ENCODE data around the gene PTPN7. TPM values are rescaled to one million over a fixed set of nuclear protein-coding genes. Genes with fewer than 3 reads are reported as not detected.

Gene PTPN7
- total RNA-seq, 4 donors from 2014 or later = 4.7 to 48.7 (median 7.6) TPM

DNA sequence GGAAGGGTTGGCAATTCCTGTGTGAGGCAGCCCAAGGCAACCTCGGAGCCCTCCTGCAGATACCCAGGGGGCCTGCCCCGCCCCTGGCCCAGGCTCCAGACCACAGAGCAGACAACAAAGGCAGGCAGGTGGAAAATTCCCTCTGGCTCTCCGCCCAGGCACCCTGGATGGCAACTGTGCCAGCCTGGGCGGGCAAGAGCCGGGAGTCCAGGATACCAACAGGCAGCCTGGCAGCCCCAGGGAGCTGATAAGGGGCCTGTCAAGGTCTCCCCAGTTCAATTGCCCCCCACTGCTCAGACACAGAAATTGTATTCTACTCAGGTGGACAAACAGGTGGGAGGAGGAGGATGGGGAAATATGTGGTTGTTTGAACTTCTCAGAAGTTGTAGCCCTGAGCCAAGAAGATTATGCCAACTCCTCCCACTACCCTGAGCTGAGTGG lies 53.1 kb downstream of the PTPN7 start:
- Histone ChIP-seq H3K9me3 (no peaks in the 10 kb centered on the region), H3K36me3 (no peaks in the 10 kb centered on the region), H3K27ac (peak overlapping the region in 3 of 4 donors; percentile 88 to 98 (median 95)), H3K4me1 (peaks cover 0 to 37% (median 2%) of the 10 kb centered on the region in 4 donors), H3K27me3 (no peaks in the 10 kb centered on the region), H3K4me3 (no peak overlapping the region)
- TF ChIP-seq POLR2A (IDR thresholded peaks at IDR 0.05) = no peak
- TF ChIP-seq, protein P1, sequence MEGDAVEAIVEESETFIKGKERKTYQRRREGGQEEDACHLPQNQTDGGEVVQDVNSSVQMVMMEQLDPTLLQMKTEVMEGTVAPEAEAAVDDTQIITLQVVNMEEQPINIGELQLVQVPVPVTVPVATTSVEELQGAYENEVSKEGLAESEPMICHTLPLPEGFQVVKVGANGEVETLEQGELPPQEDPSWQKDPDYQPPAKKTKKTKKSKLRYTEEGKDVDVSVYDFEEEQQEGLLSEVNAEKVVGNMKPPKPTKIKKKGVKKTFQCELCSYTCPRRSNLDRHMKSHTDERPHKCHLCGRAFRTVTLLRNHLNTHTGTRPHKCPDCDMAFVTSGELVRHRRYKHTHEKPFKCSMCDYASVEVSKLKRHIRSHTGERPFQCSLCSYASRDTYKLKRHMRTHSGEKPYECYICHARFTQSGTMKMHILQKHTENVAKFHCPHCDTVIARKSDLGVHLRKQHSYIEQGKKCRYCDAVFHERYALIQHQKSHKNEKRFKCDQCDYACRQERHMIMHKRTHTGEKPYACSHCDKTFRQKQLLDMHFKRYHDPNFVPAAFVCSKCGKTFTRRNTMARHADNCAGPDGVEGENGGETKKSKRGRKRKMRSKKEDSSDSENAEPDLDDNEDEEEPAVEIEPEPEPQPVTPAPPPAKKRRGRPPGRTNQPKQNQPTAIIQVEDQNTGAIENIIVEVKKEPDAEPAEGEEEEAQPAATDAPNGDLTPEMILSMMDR (IDR thresholded peaks at IDR 0.05) = no peak
- peak in 2 of 3 donors; percentile 75 to 87 for DNase-seq

DNA sequence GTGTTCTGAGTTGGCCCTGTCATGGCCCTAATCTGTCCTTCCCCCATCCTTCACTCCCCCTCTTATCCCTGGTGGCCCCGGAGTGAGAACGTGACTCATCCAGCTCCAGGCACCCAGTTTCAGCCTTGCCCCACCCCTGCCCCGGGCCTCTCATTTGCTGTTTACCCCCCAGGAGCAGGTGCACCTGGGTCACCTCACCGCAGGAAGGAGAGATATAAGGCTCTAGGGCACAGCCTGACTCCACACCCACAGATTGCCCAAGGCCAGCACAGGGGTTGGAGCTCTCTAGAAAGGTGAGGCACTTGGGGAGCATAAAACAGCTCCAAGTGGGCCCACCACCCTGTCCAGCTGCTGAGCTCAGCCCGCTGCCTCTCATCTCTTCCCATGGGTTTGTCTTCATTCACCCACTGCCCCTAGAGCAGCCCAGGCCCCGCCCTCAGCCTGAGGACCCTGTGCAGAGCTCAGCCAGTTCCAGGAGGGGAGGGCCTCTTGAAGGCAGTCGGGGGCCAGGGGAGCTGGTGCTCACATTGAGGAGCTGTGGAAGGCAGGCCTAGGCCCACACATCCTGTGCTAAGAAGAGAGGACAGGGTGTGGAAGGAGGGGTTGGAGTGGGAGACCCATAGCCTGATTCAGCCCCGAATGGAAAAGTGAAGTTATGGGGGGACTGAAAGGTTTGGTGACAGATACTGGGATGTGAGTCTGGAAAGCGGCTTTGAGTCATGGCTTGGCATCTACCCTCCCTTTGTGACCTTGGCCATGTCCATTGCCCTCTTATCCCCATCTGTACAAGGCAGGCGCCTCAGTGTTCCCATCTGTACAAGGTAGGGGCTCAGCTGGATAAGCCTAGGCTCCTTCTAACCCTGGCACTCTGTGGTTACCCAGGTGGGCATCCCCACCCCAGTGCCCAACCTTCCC lies 53.8 kb downstream of the PTPN7 start:
- no peak overlapping the region for H3K4me3 ChIP-seq
- peak; percentile 83 to 89 for TF ChIP-seq POLR2A (IDR thresholded peaks at IDR 0.05)
- TF ChIP-seq, protein P1 (IDR thresholded peaks at IDR 0.05) = no peak
- H3K36me3 ChIP-seq = no peaks in the 10 kb centered on the region
- H3K27me3 ChIP-seq = no peaks in the 10 kb centered on the region
- H3K27ac ChIP-seq = peak overlapping the region in 3 of 4 donors; percentile 88 to 98 (median 95)
- peaks cover 0 to 37% (median 2%) of the 10 kb centered on the region in 4 donors for H3K4me1 ChIP-seq
- H3K9me3 ChIP-seq = no peaks in the 10 kb centered on the region
- DNase-seq = peak in 2 of 3 donors; percentile 92 to 93

DNA sequence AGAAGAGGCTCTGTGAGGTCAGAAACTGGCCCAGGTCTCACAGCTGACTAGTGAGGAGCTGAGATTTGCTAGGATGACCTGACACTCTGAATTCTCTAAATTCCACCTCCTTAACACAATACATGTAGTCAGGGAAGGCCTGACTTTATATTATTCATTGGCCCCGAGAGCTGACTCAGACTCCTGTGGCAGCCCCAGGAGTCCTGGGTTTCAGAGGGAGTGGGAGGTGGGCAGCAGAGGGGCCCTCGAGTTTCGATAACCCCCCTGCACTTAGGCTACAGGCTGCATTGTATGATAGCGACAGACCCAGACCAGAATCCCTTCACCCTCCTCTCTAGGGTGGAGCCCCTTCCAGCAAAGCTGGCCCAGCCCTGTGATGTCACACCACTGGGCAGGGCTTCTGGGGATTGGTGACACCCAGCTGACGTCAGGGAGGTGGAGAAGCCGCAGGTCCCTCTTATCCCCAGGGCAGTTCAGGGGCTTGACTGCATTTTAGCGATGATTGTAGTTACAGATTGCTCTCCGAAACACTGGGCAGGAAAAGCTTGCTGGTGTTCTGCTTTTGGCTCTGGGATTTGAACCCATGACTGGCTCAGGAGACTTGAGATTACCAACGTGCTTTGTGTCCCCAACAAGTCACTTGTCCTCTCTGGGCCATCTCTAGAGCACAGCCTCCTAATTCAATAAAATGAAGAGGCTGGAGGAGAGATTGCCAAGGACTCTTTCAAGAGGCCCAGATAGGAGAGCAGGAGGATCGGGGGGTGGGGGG lies 54.6 kb downstream of the PTPN7 start:
- Histone ChIP-seq H3K4me3 (no peak overlapping the region), H3K27ac (peak overlapping the region in 3 of 4 donors; percentile 88 to 98 (median 95))

DNA sequence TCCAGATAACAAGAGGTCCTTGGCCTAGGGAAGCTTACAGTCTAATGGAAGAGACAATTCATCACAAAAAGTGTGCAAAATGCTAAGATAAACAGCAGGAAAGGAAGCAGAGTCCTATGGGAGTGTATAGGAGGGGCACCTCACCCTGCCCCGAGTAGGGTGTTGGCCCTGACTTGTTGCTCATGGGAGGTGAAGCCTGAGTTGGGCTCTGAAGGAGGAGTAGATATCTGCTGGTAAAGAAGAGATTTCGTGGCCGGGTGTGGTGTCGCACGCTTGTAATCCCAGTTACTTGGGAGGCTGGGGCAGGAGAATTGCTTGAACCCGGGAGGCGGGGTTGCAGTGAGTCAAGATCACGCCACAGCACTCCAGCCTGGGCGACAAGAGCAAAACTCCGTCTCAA lies 56.3 kb downstream of the PTPN7 start:
- Histone ChIP-seq H3K27me3 (no peaks in the 10 kb centered on the region), H3K27ac (no peak overlapping the region), H3K4me3 (no peak overlapping the region), H3K4me1 (peaks cover 0 to 23% (median 2%) of the 10 kb centered on the region in 4 donors), H3K36me3 (no peaks in the 10 kb centered on the region), H3K9me3 (no peaks in the 10 kb centered on the region)
- DNase-seq = no peak
- TF ChIP-seq, protein P1 (IDR thresholded peaks at IDR 0.05) = no peak
- TF ChIP-seq POLR2A (IDR thresholded peaks at IDR 0.05) = no peak

More for the DNA sequence above, 54.6 kb downstream of the PTPN7 start:
- Histone ChIP-seq H3K4me1 (peaks cover 0 to 34% (median 2%) of the 10 kb centered on the region in 4 donors), H3K9me3 (no peaks in the 10 kb centered on the region), H3K27me3 (no peaks in the 10 kb centered on the region), H3K36me3 (no peaks in the 10 kb centered on the region)
- TF ChIP-seq, protein P1 (IDR thresholded peaks at IDR 0.05) = no peak
- peak; percentile 10 to 82 for TF ChIP-seq POLR2A (IDR thresholded peaks at IDR 0.05)
- peak in 2 of 3 donors; percentile 90 to 91 for DNase-seq

DNA sequence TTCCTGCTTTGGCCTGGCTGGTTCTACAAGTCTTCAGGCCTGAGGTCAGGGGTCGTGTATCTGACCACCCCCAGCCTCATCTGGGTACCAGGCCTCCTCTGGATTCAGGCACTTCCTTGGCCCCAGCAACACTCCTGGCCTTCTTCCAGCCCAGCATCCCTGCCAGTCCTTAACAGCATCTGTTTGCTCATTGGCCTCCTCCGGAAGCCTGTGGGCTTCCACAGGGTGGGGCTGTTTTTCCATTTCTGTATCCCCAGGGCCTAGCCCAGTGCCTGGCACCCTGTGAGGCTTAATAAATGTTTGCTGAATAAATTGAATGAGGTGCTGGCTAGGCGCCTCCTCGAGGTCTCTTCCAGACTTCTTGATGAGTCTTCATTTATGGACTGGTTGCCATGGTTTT lies 59.2 kb downstream of the PTPN7 start:
- Histone ChIP-seq H3K9me3 (no peaks in the 10 kb centered on the region), H3K27ac (no peak overlapping the region), H3K27me3 (no peaks in the 10 kb centered on the region), H3K36me3 (no peaks in the 10 kb centered on the region), H3K4me1 (no peaks in the 10 kb centered on the region), H3K4me3 (no peak overlapping the region)
- no peak for DNase-seq
- TF ChIP-seq, protein P1 (IDR thresholded peaks at IDR 0.05) = no peak

Other genes starting within 250 kb of the PTPN7 start
- gene LMOD1, start 214.1 kb downstream of the PTPN7 start, total RNA-seq = 10 to 100 TPM in 3 of 4 donors, 1 to 10 TPM in 1; 10.0 to 70.1 (median 32.6) TPM
- gene TIMM17A, start 205.1 kb downstream of the PTPN7 start, total RNA-seq = 10 to 100 TPM; 20.6 to 31.0 (median 21.6) TPM
- gene RNPEP, start 178.0 kb downstream of the PTPN7 start, total RNA-seq = 100 to 1,000 TPM; 165 to 257 (median 204) TPM
- gene ELF3, start 150.0 kb downstream of the PTPN7 start, total RNA-seq = 100 to 1,000 TPM; 497 to 741 (median 654) TPM
- gene GPR37L1, start 37.7 kb downstream of the PTPN7 start, total RNA-seq = under 1 TPM in 3 of 4 donors, not detected in 1; 0.18 to 0.95 (median 0.27) TPM
- 10 to 100 TPM; 25.7 to 37.1 (median 36.0) TPM for gene ARL8A, start 15.9 kb downstream of the PTPN7 start, total RNA-seq
- 1 to 10 TPM in 3 of 4 donors, under 1 TPM in 1; 0.53 to 3.3 (median 2.3) TPM for gene LGR6, start 33.2 kb upstream of the PTPN7 start, total RNA-seq
- 10 to 100 TPM in 1 of 4 donors, 1 to 10 TPM in 3; 2.0 to 13.2 (median 3.4) TPM for gene UBE2T, start 181.3 kb upstream of the PTPN7 start, total RNA-seq
- gene PPP1R12B, start 188.1 kb upstream of the PTPN7 start, total RNA-seq = 100 to 1,000 TPM in 2 of 4 donors, 10 to 100 TPM in 2; 33.1 to 131 (median 90.8) TPM

Measured in Peyer's patch (tissue), 4 donors.